ENCODE data around the gene ERC2.

Gene ERC2

GRCh38 chr3:55888282-55888885, 579.9 kb downstream of the ERC2 start:
- Histone ChIP-seq H3K4me1 (ENCODE audit: control insufficient read depth, low read depth, low read length) (peaks cover 15% of the 10 kb centered on the region), H3K9me3 (ENCODE audit: control insufficient read depth, low read depth, low read length) (no peaks in the 10 kb centered on the region), H3K4me3 (ENCODE audit: low read length) (no peak overlapping the region), H3K27ac (ENCODE audit: low read length) (no peak overlapping the region), H3K36me3 (ENCODE audit: control insufficient read depth, low read depth, low read length) (no peaks in the 10 kb centered on the region), H3K27me3 (ENCODE audit: control insufficient read depth, insufficient read depth, low read length) (no peaks in the 10 kb centered on the region), H3K9ac (ENCODE audit: low read length) (no peak overlapping the region)

- no peaks in the 10 kb centered on the region for H3K36me3 ChIP-seq (ENCODE audit: control insufficient read depth, low read depth, low read length)
Observed at GRCh38 chr3:55885721-55886120, 582.5 kb downstream of the ERC2 start.

GRCh38 chr3:55884491-55885285, 583.6 kb downstream of the ERC2 start:
- Histone ChIP-seq H3K36me3 (ENCODE audit: control insufficient read depth, low read depth, low read length) (no peaks in the 10 kb centered on the region), H3K4me1 (ENCODE audit: control insufficient read depth, low read depth, low read length) (peaks cover 31% of the 10 kb centered on the region), H3K9me3 (ENCODE audit: control insufficient read depth, low read depth, low read length) (no peaks in the 10 kb centered on the region), H3K27me3 (ENCODE audit: control insufficient read depth, insufficient read depth, low read length) (no peaks in the 10 kb centered on the region), H3K4me3 (ENCODE audit: low read length) (no peak overlapping the region), H3K9ac (ENCODE audit: low read length) (no peak overlapping the region), H3K27ac (ENCODE audit: low read length) (no peak overlapping the region)

More at GRCh38 chr3:55885721-55886120, 582.5 kb downstream of the ERC2 start:
- no peak overlapping the region for H3K9ac ChIP-seq (ENCODE audit: low read length)
- no peak overlapping the region for H3K4me3 ChIP-seq (ENCODE audit: low read length)
- H3K27ac ChIP-seq (ENCODE audit: low read length) = no peak overlapping the region
- H3K27me3 ChIP-seq (ENCODE audit: control insufficient read depth, insufficient read depth, low read length) = no peaks in the 10 kb centered on the region
- peaks cover 31% of the 10 kb centered on the region for H3K4me1 ChIP-seq (ENCODE audit: control insufficient read depth, low read depth, low read length)
- no peaks in the 10 kb centered on the region for H3K9me3 ChIP-seq (ENCODE audit: control insufficient read depth, low read depth, low read length)

- Histone ChIP-seq H3K27me3 (ENCODE audit: control insufficient read depth, insufficient read depth, low read length) (no peaks in the 10 kb centered on the region), H3K27ac (ENCODE audit: low read length) (no peak overlapping the region), H3K9me3 (ENCODE audit: control insufficient read depth, low read depth, low read length) (no peaks in the 10 kb centered on the region), H3K4me3 (ENCODE audit: low read length) (no peak overlapping the region), H3K4me1 (ENCODE audit: control insufficient read depth, low read depth, low read length) (peaks cover 34% of the 10 kb centered on the region), H3K9ac (ENCODE audit: low read length) (no peak overlapping the region), H3K36me3 (ENCODE audit: control insufficient read depth, low read depth, low read length) (no peaks in the 10 kb centered on the region)
Observed at GRCh38 chr3:55884066-55884465, 584.2 kb downstream of the ERC2 start.

GRCh38 chr3:55882006-55882405, 586.3 kb downstream of the ERC2 start:
- Histone ChIP-seq H3K9ac (ENCODE audit: low read length) (no peak overlapping the region), H3K9me3 (ENCODE audit: control insufficient read depth, low read depth, low read length) (no peaks in the 10 kb centered on the region), H3K27me3 (ENCODE audit: control insufficient read depth, insufficient read depth, low read length) (no peaks in the 10 kb centered on the region), H3K36me3 (ENCODE audit: control insufficient read depth, low read depth, low read length) (no peaks in the 10 kb centered on the region), H3K4me1 (ENCODE audit: control insufficient read depth, low read depth, low read length) (peaks cover 30% of the 10 kb centered on the region), H3K4me3 (ENCODE audit: low read length) (no peak overlapping the region), H3K27ac (ENCODE audit: low read length) (no peak overlapping the region)

- no peaks in the 10 kb centered on the region for H3K9me3 ChIP-seq (ENCODE audit: control insufficient read depth, low read depth, low read length)
- H3K9ac ChIP-seq (ENCODE audit: low read length) = no peak overlapping the region
- no peaks in the 10 kb centered on the region for H3K27me3 ChIP-seq (ENCODE audit: control insufficient read depth, insufficient read depth, low read length)
- H3K4me1 ChIP-seq (ENCODE audit: control insufficient read depth, low read depth, low read length) = peaks cover 27% of the 10 kb centered on the region
- H3K36me3 ChIP-seq (ENCODE audit: control insufficient read depth, low read depth, low read length) = no peaks in the 10 kb centered on the region
- H3K27ac ChIP-seq (ENCODE audit: low read length) = no peak overlapping the region
- no peak overlapping the region for H3K4me3 ChIP-seq (ENCODE audit: low read length)
Observed at GRCh38 chr3:55880357-55880756, 587.9 kb downstream of the ERC2 start.

GRCh38 chr3:55879901-55880331, 588.4 kb downstream of the ERC2 start:
- no peak overlapping the region for H3K9ac ChIP-seq (ENCODE audit: low read length)
- H3K27ac ChIP-seq (ENCODE audit: low read length) = no peak overlapping the region
- H3K36me3 ChIP-seq (ENCODE audit: control insufficient read depth, low read depth, low read length) = no peaks in the 10 kb centered on the region
- H3K4me3 ChIP-seq (ENCODE audit: low read length) = no peak overlapping the region
- H3K9me3 ChIP-seq (ENCODE audit: control insufficient read depth, low read depth, low read length) = no peaks in the 10 kb centered on the region
- H3K27me3 ChIP-seq (ENCODE audit: control insufficient read depth, insufficient read depth, low read length) = no peaks in the 10 kb centered on the region
- H3K4me1 ChIP-seq (ENCODE audit: control insufficient read depth, low read depth, low read length) = peaks cover 24% of the 10 kb centered on the region

- no peaks in the 10 kb centered on the region for H3K36me3 ChIP-seq (ENCODE audit: control insufficient read depth, low read depth, low read length)
- H3K27ac ChIP-seq (ENCODE audit: low read length) = no peak overlapping the region
- H3K27me3 ChIP-seq (ENCODE audit: control insufficient read depth, insufficient read depth, low read length) = no peaks in the 10 kb centered on the region
- H3K4me1 ChIP-seq (ENCODE audit: control insufficient read depth, low read depth, low read length) = peaks cover 24% of the 10 kb centered on the region
- no peak overlapping the region for H3K4me3 ChIP-seq (ENCODE audit: low read length)
- no peaks in the 10 kb centered on the region for H3K9me3 ChIP-seq (ENCODE audit: control insufficient read depth, low read depth, low read length)
- H3K9ac ChIP-seq (ENCODE audit: low read length) = no peak overlapping the region
Observed at GRCh38 chr3:55877703-55878102, 590.6 kb downstream of the ERC2 start.

- Histone ChIP-seq H3K36me3 (ENCODE audit: control insufficient read depth, low read depth, low read length) (no peaks in the 10 kb centered on the region), H3K9me3 (ENCODE audit: control insufficient read depth, low read depth, low read length) (no peaks in the 10 kb centered on the region), H3K4me1 (ENCODE audit: control insufficient read depth, low read depth, low read length) (peaks cover 13% of the 10 kb centered on the region), H3K27me3 (ENCODE audit: control insufficient read depth, insufficient read depth, low read length) (no peaks in the 10 kb centered on the region), H3K4me3 (ENCODE audit: low read length) (no peak overlapping the region), H3K27ac (ENCODE audit: low read length) (no peak overlapping the region), H3K9ac (ENCODE audit: low read length) (no peak overlapping the region)
Observed at GRCh38 chr3:55876560-55876959, 591.7 kb downstream of the ERC2 start.

- Histone ChIP-seq H3K4me3 (ENCODE audit: low read length) (no peak overlapping the region), H3K36me3 (ENCODE audit: control insufficient read depth, low read depth, low read length) (no peaks in the 10 kb centered on the region), H3K27me3 (ENCODE audit: control insufficient read depth, insufficient read depth, low read length) (no peaks in the 10 kb centered on the region), H3K9me3 (ENCODE audit: control insufficient read depth, low read depth, low read length) (no peaks in the 10 kb centered on the region), H3K4me1 (ENCODE audit: control insufficient read depth, low read depth, low read length) (peaks cover 8% of the 10 kb centered on the region), H3K9ac (ENCODE audit: low read length) (no peak overlapping the region), H3K27ac (ENCODE audit: low read length) (no peak overlapping the region)
Observed at GRCh38 chr3:55875113-55875512, 593.2 kb downstream of the ERC2 start.

- Histone ChIP-seq H3K27ac (ENCODE audit: low read length) (no peak overlapping the region), H3K4me3 (ENCODE audit: low read length) (no peak overlapping the region)
Observed at GRCh38 chr3:55873523-55874254, 594.6 kb downstream of the ERC2 start.

More at GRCh38 chr3:55873523-55874254, 594.6 kb downstream of the ERC2 start:
- H3K27me3 ChIP-seq (ENCODE audit: control insufficient read depth, insufficient read depth, low read length) = no peaks in the 10 kb centered on the region
- H3K9ac ChIP-seq (ENCODE audit: low read length) = no peak overlapping the region
- H3K36me3 ChIP-seq (ENCODE audit: control insufficient read depth, low read depth, low read length) = no peaks in the 10 kb centered on the region
- no peaks in the 10 kb centered on the region for H3K9me3 ChIP-seq (ENCODE audit: control insufficient read depth, low read depth, low read length)
- H3K4me1 ChIP-seq (ENCODE audit: control insufficient read depth, low read depth, low read length) = peaks cover 4% of the 10 kb centered on the region

Data from iPS-18a (cell line).